Colonic mucosa (tissue), 4 donors: ENCODE measurements around the gene CCSAP. TPM values are rescaled to one million over a fixed set of nuclear protein-coding genes. Genes with fewer than 3 reads are reported as not detected.
"Not testable (repeated sequence)": the region's sequence is repeated elsewhere in the genome, so short reads cannot be mapped to it uniquely, and the experiment has no call there.

Experiments
- DNase-seq: peaks from one replicate; pipeline ENCODE4 v3.0.0-alpha.2; 2020
- H3K27ac ChIP-seq: fragments of 200-600 bp; one replicate; pipeline ENCODE4 v1.8.0; 2021
- H3K27me3 ChIP-seq: fragments of 200-600 bp; one replicate; pipeline ENCODE4 v1.8.0; 2021
- H3K36me3 ChIP-seq: fragments of 200-600 bp; one replicate; pipeline ENCODE4 v1.8.0; 2021
- H3K4me1 ChIP-seq: fragments of 200-600 bp; one replicate; pipeline ENCODE4 v1.8.0; 2021; ENCODE audit warnings: mild to moderate bottlenecking
- H3K4me3 ChIP-seq: fragments of 200-600 bp; one replicate; pipeline ENCODE4 v1.8.0; 2021
- H3K9ac ChIP-seq, 2 donors: one replicate each; pipeline ENCODE4 v1.7.0; 2013; ENCODE audit warnings: control low read depth in 2 of 2, low read depth in 2 of 2, low read length in 2 of 2
- H3K9me3 ChIP-seq: fragments of 200-600 bp; one replicate; pipeline ENCODE4 v1.8.0; 2021
- intact Hi-C: fragments of 100-400 bp; cut with DNase I; formaldehyde crosslinking; loops from one replicate; pipeline ENCODE4 v1.14.1; 2022
- total RNA-seq, 2 donors: library from RNA; stranded (reverse); fragmentation: NEBNext Ultra II Directional in 1 of 2; extraction: Animal tissue kit (Norgen Biotek cat#: 25700) in 1 of 2; gene quantifications; one replicate each; pipeline ENCODE4 v1.2.1, GENCODE V29; 2021
- TF ChIP-seq, protein P1 (sequence below): fragments of 200-600 bp; IDR thresholded peaks from one replicate; pipeline ENCODE4 v1.8.0; 2022; ENCODE audit warnings: antibody characterized with exemption, mild to moderate bottlenecking
- donor health status: healthy.
- donor health status: DM: no; HTN: no; CAD: no.
- donor health status: DM: no; HTN: no; CAD: no.

CCSAP gene
- total RNA-seq, 2 donors from 2014 or later, result 5.2 to 6.2 TPM

DNA sequence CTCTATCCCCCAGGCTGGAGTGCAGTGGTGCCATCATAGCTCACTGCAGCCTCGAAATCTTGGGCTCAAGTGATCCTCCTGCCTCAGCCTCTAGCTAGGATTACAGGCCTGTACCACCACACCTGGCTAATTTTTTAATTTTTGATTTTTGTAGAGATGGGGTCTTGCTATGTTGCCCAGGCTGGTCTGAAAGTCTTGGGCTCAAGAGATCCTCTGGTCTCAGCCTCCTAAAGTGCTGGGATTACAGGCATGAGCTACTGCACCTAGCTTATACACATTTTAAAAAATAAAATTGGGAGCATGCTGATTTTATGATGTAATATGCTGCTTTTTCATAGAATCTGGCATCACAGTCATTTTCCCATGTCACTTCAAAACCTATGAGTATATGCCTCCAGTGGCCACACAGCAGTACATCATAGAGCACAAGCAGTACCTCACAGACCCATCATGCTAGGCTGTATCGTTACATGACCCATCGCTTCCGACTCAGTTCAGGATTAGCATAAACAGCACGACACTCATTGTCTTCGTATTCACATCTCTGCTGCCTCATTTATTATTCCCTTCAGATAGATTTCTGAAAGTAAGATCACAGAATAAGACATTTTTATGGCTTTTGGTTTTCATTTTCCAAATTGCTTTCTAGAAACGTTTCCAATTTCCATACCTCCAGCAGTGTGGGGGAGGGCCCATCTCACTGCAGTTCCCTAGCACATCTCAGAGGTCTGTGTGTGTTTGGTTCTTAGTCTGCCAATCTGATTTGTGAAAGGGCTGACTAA lies 35.9 kb upstream of the CCSAP start:
- Histone ChIP-seq H3K9me3 (no peaks in the 10 kb centered on the region), H3K4me3 (no peak overlapping the region), H3K27me3 (no peaks in the 10 kb centered on the region), H3K27ac (no peak overlapping the region), H3K36me3 (no peaks in the 10 kb centered on the region), H3K4me1 (no peaks in the 10 kb centered on the region), H3K9ac (no peak overlapping the region)
- no peak for DNase-seq
- intact Hi-C loops, result no loop called here
- TF ChIP-seq, protein P1, sequence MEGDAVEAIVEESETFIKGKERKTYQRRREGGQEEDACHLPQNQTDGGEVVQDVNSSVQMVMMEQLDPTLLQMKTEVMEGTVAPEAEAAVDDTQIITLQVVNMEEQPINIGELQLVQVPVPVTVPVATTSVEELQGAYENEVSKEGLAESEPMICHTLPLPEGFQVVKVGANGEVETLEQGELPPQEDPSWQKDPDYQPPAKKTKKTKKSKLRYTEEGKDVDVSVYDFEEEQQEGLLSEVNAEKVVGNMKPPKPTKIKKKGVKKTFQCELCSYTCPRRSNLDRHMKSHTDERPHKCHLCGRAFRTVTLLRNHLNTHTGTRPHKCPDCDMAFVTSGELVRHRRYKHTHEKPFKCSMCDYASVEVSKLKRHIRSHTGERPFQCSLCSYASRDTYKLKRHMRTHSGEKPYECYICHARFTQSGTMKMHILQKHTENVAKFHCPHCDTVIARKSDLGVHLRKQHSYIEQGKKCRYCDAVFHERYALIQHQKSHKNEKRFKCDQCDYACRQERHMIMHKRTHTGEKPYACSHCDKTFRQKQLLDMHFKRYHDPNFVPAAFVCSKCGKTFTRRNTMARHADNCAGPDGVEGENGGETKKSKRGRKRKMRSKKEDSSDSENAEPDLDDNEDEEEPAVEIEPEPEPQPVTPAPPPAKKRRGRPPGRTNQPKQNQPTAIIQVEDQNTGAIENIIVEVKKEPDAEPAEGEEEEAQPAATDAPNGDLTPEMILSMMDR, result no peak

DNA sequence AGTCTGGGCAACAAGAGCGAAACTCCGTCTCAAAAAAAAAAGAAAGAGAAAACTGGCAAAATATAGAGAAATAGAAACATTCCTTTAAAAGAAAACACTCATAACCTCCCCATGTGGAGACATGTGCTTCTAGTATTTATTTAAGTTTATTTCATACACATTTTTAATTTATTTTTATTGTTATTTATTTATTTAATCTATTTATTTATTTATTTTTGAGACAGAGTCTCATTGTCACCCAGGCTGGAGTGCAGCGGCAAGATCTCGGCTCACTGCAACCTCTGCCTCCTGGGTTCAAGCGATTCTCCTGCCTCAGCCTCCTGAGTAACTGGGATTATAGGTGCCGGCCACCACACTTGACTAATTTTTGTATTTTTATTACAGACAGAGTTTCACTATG lies 35.2 kb upstream of the CCSAP start:
- H3K4me1 ChIP-seq, H3K36me3 ChIP-seq, H3K4me3 ChIP-seq, H3K27me3 ChIP-seq, H3K9ac ChIP-seq, H3K9me3 ChIP-seq, H3K27ac ChIP-seq, intact Hi-C loops, DNase-seq: not testable (repeated sequence)

DNA sequence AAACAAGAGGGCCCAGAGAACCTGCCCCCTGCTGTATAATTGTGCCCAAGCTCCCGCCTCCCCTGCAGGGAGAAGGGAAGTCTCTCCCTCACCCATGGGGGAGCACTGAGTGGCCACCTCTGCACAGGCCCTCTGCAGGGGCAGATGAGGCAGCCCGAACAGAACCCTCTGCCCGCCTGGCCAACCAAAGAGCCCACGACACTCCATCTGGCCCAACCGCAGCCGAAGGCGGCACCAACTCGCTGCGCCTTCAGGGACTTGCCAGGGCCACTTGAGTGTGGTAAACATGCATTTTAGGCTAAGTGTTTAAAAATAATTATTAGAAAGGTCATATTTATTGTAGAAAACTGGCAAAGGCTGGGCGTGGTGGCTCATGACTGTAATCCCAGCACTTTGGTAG lies 34.6 kb upstream of the CCSAP start:
- Histone ChIP-seq H3K9ac (no peak overlapping the region), H3K9me3 (no peaks in the 10 kb centered on the region), H3K36me3 (no peaks in the 10 kb centered on the region), H3K4me1 (no peaks in the 10 kb centered on the region), H3K27ac (no peak overlapping the region), H3K27me3 (no peaks in the 10 kb centered on the region), H3K4me3 (no peak overlapping the region)
- TF ChIP-seq, protein P1, result no peak
- DNase-seq, result no peak
- intact Hi-C loops, result no loop called here

DNA sequence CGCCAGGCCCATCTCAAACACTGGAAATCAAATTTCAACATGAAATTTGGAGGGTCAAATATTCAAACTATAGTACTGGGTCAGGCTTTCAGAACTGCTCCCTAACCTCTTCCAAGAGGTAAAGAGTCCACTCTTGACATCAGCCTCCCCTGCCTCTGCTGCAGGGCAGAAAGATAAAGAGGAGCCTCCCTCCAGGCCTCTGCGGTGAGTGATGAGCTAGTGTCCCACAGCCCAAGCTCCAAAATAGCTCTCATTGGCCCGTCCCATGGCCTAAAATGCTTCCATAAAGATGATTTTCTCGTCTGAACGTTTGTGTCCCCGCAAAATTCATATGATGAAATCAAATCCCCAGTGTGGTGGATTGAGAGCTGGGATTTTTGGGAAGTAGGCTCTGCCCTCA lies 33.7 kb upstream of the CCSAP start:
- DNase-seq, result no peak
- Histone ChIP-seq H3K27ac (no peak overlapping the region), H3K4me3 (no peak overlapping the region), H3K27me3 (no peaks in the 10 kb centered on the region), H3K9ac (no peak overlapping the region), H3K9me3 (no peaks in the 10 kb centered on the region), H3K4me1 (no peaks in the 10 kb centered on the region), H3K36me3 (no peaks in the 10 kb centered on the region)
- TF ChIP-seq, protein P1, result no peak
- intact Hi-C loops, result no loop called here

DNA sequence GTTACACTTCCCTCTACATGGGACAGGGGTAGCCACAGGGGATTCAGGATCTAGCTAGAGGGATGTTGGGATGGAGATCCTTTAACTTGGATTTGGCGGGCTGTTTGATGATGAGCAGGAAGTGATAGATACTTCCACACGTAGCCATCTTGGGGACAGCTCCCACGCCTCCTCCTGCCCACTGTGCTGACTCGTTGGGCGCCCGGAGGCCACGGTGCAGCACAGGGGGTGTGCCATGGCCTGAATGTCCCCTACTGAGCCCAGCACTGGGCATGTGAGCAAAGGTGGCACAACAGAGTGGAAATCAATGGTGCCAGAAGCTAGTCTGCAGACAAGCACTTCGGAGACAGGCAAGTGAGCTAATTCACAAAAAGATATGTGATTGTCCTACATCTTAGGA lies 31.6 kb upstream of the CCSAP start:
- intact Hi-C loops, result no loop called here
- H3K4me3 ChIP-seq, result no peak overlapping the region
- no peak overlapping the region for H3K27ac ChIP-seq
- H3K9me3 ChIP-seq, result no peaks in the 10 kb centered on the region
- H3K4me1 ChIP-seq, result no peaks in the 10 kb centered on the region
- H3K36me3 ChIP-seq, result no peaks in the 10 kb centered on the region
- no peak overlapping the region for H3K9ac ChIP-seq
- TF ChIP-seq, protein P1, result no peak
- no peaks in the 10 kb centered on the region for H3K27me3 ChIP-seq
- no peak for DNase-seq

DNA sequence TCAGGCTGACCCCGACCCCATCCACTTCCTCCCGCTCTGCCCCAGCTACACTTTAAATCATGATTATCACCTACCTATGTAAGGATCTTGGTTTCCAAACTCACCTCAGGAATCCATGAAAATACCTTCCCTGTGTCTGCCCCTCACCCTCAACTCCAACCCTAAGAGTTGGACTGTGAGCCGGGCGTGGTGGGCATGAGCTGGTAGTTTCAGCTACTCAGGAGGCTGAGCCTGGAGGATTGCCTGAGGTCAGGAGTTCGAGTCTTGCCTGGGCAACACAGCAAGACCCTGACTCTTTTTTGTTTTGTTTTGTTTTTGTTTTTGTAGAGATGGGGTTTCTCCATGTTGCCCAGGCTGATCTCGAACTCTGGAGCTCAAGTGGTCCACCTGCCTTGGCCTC lies 30.5 kb upstream of the CCSAP start:
- TF ChIP-seq, protein P1, result no peak
- no peak for DNase-seq
- Histone ChIP-seq H3K9me3 (no peaks in the 10 kb centered on the region), H3K4me3 (no peak overlapping the region), H3K4me1 (no peaks in the 10 kb centered on the region), H3K27ac (no peak overlapping the region), H3K27me3 (no peaks in the 10 kb centered on the region), H3K9ac (no peak overlapping the region), H3K36me3 (no peaks in the 10 kb centered on the region)
- intact Hi-C loops, result no loop called here
